ENCODE data around the gene LLCFC1.

GRCh38 chr7:142927949-142928348 lies 11.3 kb upstream of the LLCFC1 start:
- no peak for TF ChIP-seq POLR2AphosphoS5 (IDR thresholded peaks at IDR 0.05; ENCODE audit: low read depth, low read length)
- TF ChIP-seq POLR2A (IDR thresholded peaks at IDR 0.05; ENCODE audit: low read depth, low read length) = no peak
- TF ChIP-seq POU2F2 (IDR thresholded peaks at IDR 0.05; ENCODE audit: low read depth, low read length) = no peak
